ENCODE measurements around the gene ATP10A. TPM values are rescaled to one million over a fixed set of nuclear protein-coding genes. Genes with fewer than 3 reads are reported as not detected.

ATP10A gene
- total RNA-seq, 4 donors from 2014 or later = 1.4 to 10.0 (median 3.6) TPM

- intact Hi-C loops (cut with DNase I; ENCODE audit: low total_unique reads) (no loop called here), in situ Hi-C loops (cut with MboI; ENCODE audit: low pct_ligation_motif_present in 1 of 4, low pct_unique_long_range_greater_than_20kb in 1 of 4, low sequenced_read_pairs in 3 of 4) (no loop called here)
- Histone ChIP-seq H3K4me1 (peaks cover 0 to 15% (median 11%) of the 10 kb centered on the region in 4 donors), H3K36me3 (no peaks in the 10 kb centered on the region), H3K27me3 (no peaks in the 10 kb centered on the region), H3K9me3 (no peaks in the 10 kb centered on the region), H3K27ac (no peak overlapping the region), H3K4me3 (no peak overlapping the region)
- 87 to 100% methylated on average over 1 to 11 of the region's 11 CpGs for WGBS, 2 donors (ENCODE audit: low coverage in 1 of 2)
- DNase-seq = no peak
- TF ChIP-seq POLR2A (IDR thresholded peaks at IDR 0.05) = no peak
- no peak for TF ChIP-seq POLR2AphosphoS5 (IDR thresholded peaks at IDR 0.05)
- TF ChIP-seq, protein P1, sequence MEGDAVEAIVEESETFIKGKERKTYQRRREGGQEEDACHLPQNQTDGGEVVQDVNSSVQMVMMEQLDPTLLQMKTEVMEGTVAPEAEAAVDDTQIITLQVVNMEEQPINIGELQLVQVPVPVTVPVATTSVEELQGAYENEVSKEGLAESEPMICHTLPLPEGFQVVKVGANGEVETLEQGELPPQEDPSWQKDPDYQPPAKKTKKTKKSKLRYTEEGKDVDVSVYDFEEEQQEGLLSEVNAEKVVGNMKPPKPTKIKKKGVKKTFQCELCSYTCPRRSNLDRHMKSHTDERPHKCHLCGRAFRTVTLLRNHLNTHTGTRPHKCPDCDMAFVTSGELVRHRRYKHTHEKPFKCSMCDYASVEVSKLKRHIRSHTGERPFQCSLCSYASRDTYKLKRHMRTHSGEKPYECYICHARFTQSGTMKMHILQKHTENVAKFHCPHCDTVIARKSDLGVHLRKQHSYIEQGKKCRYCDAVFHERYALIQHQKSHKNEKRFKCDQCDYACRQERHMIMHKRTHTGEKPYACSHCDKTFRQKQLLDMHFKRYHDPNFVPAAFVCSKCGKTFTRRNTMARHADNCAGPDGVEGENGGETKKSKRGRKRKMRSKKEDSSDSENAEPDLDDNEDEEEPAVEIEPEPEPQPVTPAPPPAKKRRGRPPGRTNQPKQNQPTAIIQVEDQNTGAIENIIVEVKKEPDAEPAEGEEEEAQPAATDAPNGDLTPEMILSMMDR (IDR thresholded peaks at IDR 0.05) = no peak
- no peak for TF ChIP-seq EP300 (IDR thresholded peaks at IDR 0.05; ENCODE audit: low read depth)
These were observed 194.8 kb downstream of the ATP10A start for GRCh38 chr15:25668236-25668795.

DNA sequence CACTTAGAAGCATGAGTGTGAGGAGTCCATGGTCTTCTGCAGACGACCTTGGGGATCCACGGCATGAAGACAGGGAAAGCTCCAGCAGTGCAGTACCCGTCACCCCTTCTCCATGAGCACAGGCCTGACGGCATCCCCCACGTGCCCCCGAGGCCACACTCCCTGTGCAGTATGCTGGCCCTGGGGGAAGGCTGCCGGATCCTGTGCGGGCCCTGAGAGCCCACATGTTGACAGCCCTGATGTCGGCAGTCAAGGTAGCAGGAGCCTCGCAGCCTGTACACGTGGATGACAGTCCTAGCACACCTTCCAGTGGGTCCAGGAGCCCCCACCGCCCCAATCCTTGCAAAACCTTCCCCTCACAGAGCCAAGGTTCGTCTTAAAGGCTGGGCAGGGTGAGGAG lies 195.3 kb downstream of the ATP10A start:
- Histone ChIP-seq H3K36me3 (no peaks in the 10 kb centered on the region), H3K9me3 (no peaks in the 10 kb centered on the region), H3K4me3 (no peak overlapping the region), H3K27ac (no peak overlapping the region), H3K4me1 (peaks cover 0 to 15% (median 11%) of the 10 kb centered on the region in 4 donors), H3K27me3 (no peaks in the 10 kb centered on the region)
- intact Hi-C loops (cut with DNase I; ENCODE audit: low total_unique reads) = no loop called here
- in situ Hi-C loops (cut with MboI; ENCODE audit: low pct_ligation_motif_present in 1 of 4, low pct_unique_long_range_greater_than_20kb in 1 of 4, low sequenced_read_pairs in 3 of 4) = no loop called here
- WGBS, 2 donors (ENCODE audit: low coverage in 1 of 2) = 69 to 79% methylated on average over 3 to 13 of the region's 13 CpGs
- TF ChIP-seq, protein P1 (IDR thresholded peaks at IDR 0.05) = no peak
- TF ChIP-seq EP300 (IDR thresholded peaks at IDR 0.05; ENCODE audit: low read depth) (no peak), POLR2A (IDR thresholded peaks at IDR 0.05) (no peak), POLR2AphosphoS5 (IDR thresholded peaks at IDR 0.05) (no peak)
- DNase-seq = no peak

- Histone ChIP-seq H3K4me1 (peaks cover 0 to 10% (median 7%) of the 10 kb centered on the region in 4 donors), H3K36me3 (no peaks in the 10 kb centered on the region), H3K27me3 (no peaks in the 10 kb centered on the region), H3K27ac (no peak overlapping the region), H3K4me3 (no peak overlapping the region), H3K9me3 (no peaks in the 10 kb centered on the region)
- intact Hi-C loops (cut with DNase I; ENCODE audit: low total_unique reads) = no loop called here
- DNase-seq = no peak
- TF ChIP-seq POLR2A (IDR thresholded peaks at IDR 0.05) = no peak
- no peak for TF ChIP-seq EP300 (IDR thresholded peaks at IDR 0.05; ENCODE audit: low read depth)
- TF ChIP-seq, protein P1 (IDR thresholded peaks at IDR 0.05) = no peak
- no peak for TF ChIP-seq POLR2AphosphoS5 (IDR thresholded peaks at IDR 0.05)
- in situ Hi-C loops (cut with MboI; ENCODE audit: low pct_ligation_motif_present in 1 of 4, low pct_unique_long_range_greater_than_20kb in 1 of 4, low sequenced_read_pairs in 3 of 4) = no loop called here
- WGBS, 2 donors (ENCODE audit: low coverage in 1 of 2) = 71 to 75% methylated on average over 2 to 3 of the region's 3 CpGs
These were observed 197.2 kb downstream of the ATP10A start for GRCh38 chr15:25665913-25666312.

- Histone ChIP-seq H3K36me3 (no peaks in the 10 kb centered on the region), H3K27me3 (no peaks in the 10 kb centered on the region), H3K9me3 (no peaks in the 10 kb centered on the region), H3K4me3 (no peak overlapping the region), H3K4me1 (peaks cover 0 to 1% (median 0%) of the 10 kb centered on the region in 4 donors), H3K27ac (no peak overlapping the region)
- 63% methylated on average over 5 of the region's 5 CpGs; no CpG with 5 or more reads in 1 of the 2 donors for WGBS, 2 donors (ENCODE audit: low coverage in 1 of 2)
- TF ChIP-seq POLR2A (IDR thresholded peaks at IDR 0.05) (no peak), EP300 (IDR thresholded peaks at IDR 0.05; ENCODE audit: low read depth) (no peak), POLR2AphosphoS5 (IDR thresholded peaks at IDR 0.05) (no peak)
- TF ChIP-seq, protein P1 (IDR thresholded peaks at IDR 0.05) = no peak
- in situ Hi-C loops (cut with MboI; ENCODE audit: low pct_ligation_motif_present in 1 of 4, low pct_unique_long_range_greater_than_20kb in 1 of 4, low sequenced_read_pairs in 3 of 4) (no loop called here), intact Hi-C loops (cut with DNase I; ENCODE audit: low total_unique reads) (no loop called here)
- DNase-seq = no peak
These were observed 198.4 kb downstream of the ATP10A start for GRCh38 chr15:25664761-25665160.
